ENCODE data around the gene NR6A1.

- TF ChIP-seq GABPA (IDR thresholded peaks at IDR 0.05; ENCODE audit: low read depth, low read length) (no peak), GABPA (CRISPR knock-in tag; IDR thresholded peaks at IDR 0.05; ENCODE audit: low read depth) (no peak), SKIL (CRISPR knock-in tag; IDR thresholded peaks at IDR 0.05; ENCODE audit: borderline replicate concordance) (no peak), PHF21A (CRISPR knock-in tag; IDR thresholded peaks at IDR 0.05) (no peak), ZNF614 (CRISPR knock-in tag; IDR thresholded peaks at IDR 0.05; ENCODE audit: borderline replicate concordance) (no peak), SETDB1 (CRISPR knock-in tag; IDR thresholded peaks at IDR 0.05; ENCODE audit: borderline replicate concordance) (no peak), GTF3A (CRISPR knock-in tag; conservative IDR thresholded peaks at IDR 0.05) (no peak), GATAD2A (CRISPR knock-in tag; IDR thresholded peaks at IDR 0.05) (no peak), CHD4 (IDR thresholded peaks at IDR 0.05; ENCODE audit: borderline replicate concordance, low read length) (no peak), POLR2A (IDR thresholded peaks at IDR 0.05; ENCODE audit: insufficient read depth in 1 of 2, low read depth in 2 of 2, low read length in 2 of 2) (no peak), CTCF (CRISPR knock-in tag; IDR thresholded peaks at IDR 0.05) (no peak), ZNF138 (CRISPR knock-in tag; IDR thresholded peaks at IDR 0.05; ENCODE audit: low read depth) (no peak)
- TF ChIP-seq, protein P1, sequence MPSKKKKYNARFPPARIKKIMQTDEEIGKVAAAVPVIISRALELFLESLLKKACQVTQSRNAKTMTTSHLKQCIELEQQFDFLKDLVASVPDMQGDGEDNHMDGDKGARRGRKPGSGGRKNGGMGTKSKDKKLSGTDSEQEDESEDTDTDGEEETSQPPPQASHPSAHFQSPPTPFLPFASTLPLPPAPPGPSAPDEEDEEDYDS (CRISPR knock-in tag; IDR thresholded peaks at IDR 0.05), result no peak
Measured at GRCh38 chr9:124683043-124683442, 88.1 kb downstream of the NR6A1 start.
